HEK293 (cell line): Measurements from ENCODE around the gene LGI4.

Source experiments
- CTCF ChIA-PET: fragments of 350-600 bp; formaldehyde crosslinking; extraction: SDS; loops from one replicate; lab custom pipeline; 2021; ENCODE audit warnings: antibody characterized with exemption; lab: Yijun Ruan, JAX
- POLR2A ChIA-PET: fragments of 300-600 bp; formaldehyde crosslinking; extraction: SDS; loops from one replicate; lab custom pipeline; 2020; ENCODE audit warnings: antibody characterized with exemption, inconsistent platforms; lab: Yijun Ruan, JAX
- H3K27ac ChIP-seq: fragments of 200-500 bp; sonication (Bioruptor generic); 2 replicates; pipeline ENCODE4 v1.5.1; 2014; ENCODE audit warnings: low read depth, low read length, control low read depth, inconsistent platforms; ENCODE audit errors: extremely low read depth
- H3K36me3 ChIP-seq, 2 experiments: fragments of 200-500 bp in 1 of 2; sonication (Bioruptor generic) in 1 of 2; 1 replicate in 1 of 2; 2 replicates in 1 of 2; pipeline ENCODE4 v1.5.1; 2014 to 2017; ENCODE audit warnings: inconsistent platforms in 2 of 2, low read length in 2 of 2; ENCODE audit not compliant: control insufficient read depth in 2 of 2, insufficient read depth in 1 of 2
- H3K4me1 ChIP-seq: fragments of 200-500 bp; sonication (Bioruptor generic); 2 replicates; pipeline ENCODE4 v1.5.1; 2014; ENCODE audit warnings: mild to moderate bottlenecking, low read length, inconsistent platforms; ENCODE audit not compliant: control insufficient read depth, insufficient read depth
- H3K4me3 ChIP-seq: 2 replicates; pipeline ENCODE4 v1.5.1; 2011; ENCODE audit warnings: low read depth, mild to moderate bottlenecking, control low read depth, low read length, moderate library complexity
- H3K9me3 ChIP-seq: fragments of 200-500 bp; sonication (Bioruptor generic); 2 replicates; pipeline ENCODE4 v1.5.1; 2014; ENCODE audit warnings: low read depth, low read length, inconsistent platforms; ENCODE audit not compliant: control insufficient read depth, insufficient read depth
- KLF8 ChIP-seq: fragments of 450-650 bp; formaldehyde crosslinking; IDR thresholded peaks from 2 replicates; pipeline ENCODE4 v1.5.1; 2016; ENCODE audit warnings: missing biosample characterization, missing genetic modification characterization
- ZNF202 ChIP-seq: fragments of 450-650 bp; formaldehyde crosslinking; IDR thresholded peaks from 2 replicates; pipeline ENCODE4 v1.5.1; 2016; ENCODE audit warnings: missing biosample characterization, missing genetic modification characterization, borderline replicate concordance
- ZNF394 ChIP-seq: fragments of 450-650 bp; formaldehyde crosslinking; IDR thresholded peaks from 2 replicates; pipeline ENCODE4 v1.5.1; 2016; ENCODE audit warnings: missing biosample characterization, missing genetic modification characterization, mild to moderate bottlenecking, moderate library complexity, borderline replicate concordance
- ZNF521 ChIP-seq: fragments of 450-650 bp; formaldehyde crosslinking; IDR thresholded peaks from 2 replicates; pipeline ENCODE4 v1.5.1; 2017; ENCODE audit warnings: missing biosample characterization, mild to moderate bottlenecking, missing genetic modification characterization
- ZNF530 ChIP-seq: fragments of 450-650 bp; formaldehyde crosslinking; IDR thresholded peaks from 2 replicates; pipeline ENCODE4 v1.5.1; 2016; ENCODE audit warnings: low read depth, missing biosample characterization, missing genetic modification characterization
- ZNF548 ChIP-seq: fragments of 450-650 bp; formaldehyde crosslinking; IDR thresholded peaks from 2 replicates; pipeline ENCODE4 v1.5.1; 2016; ENCODE audit warnings: missing biosample characterization, missing genetic modification characterization
- ZNF560 ChIP-seq: fragments of 450-650 bp; formaldehyde crosslinking; IDR thresholded peaks from 2 replicates; pipeline ENCODE4 v1.5.1; 2017; ENCODE audit warnings: missing biosample characterization, missing genetic modification characterization, borderline replicate concordance
- ZNF624 ChIP-seq: fragments of 450-650 bp; formaldehyde crosslinking; IDR thresholded peaks from 2 replicates; pipeline ENCODE4 v1.5.1; 2017; ENCODE audit warnings: missing biosample characterization, missing genetic modification characterization
- ZNF701 ChIP-seq: fragments of 450-650 bp; formaldehyde crosslinking; IDR thresholded peaks from 2 replicates; pipeline ENCODE4 v1.5.1; 2016; ENCODE audit warnings: missing biosample characterization, missing genetic modification characterization
- ZNF837 ChIP-seq: fragments of 450-650 bp; formaldehyde crosslinking; IDR thresholded peaks from 2 replicates; pipeline ENCODE4 v1.5.1; 2016; ENCODE audit warnings: missing biosample characterization, missing genetic modification characterization
- TF ChIP-seq, protein P1 (sequence below): fragments of 450-650 bp; formaldehyde crosslinking; IDR thresholded peaks from 2 replicates; pipeline ENCODE4 v1.5.1; 2016; ENCODE audit warnings: missing biosample characterization, missing genetic modification characterization
- TF ChIP-seq, protein P2 (sequence below): fragments of 450-650 bp; formaldehyde crosslinking; IDR thresholded peaks from 2 replicates; pipeline ENCODE4 v1.5.1; 2017; ENCODE audit warnings: missing biosample characterization, missing genetic modification characterization
- TF ChIP-seq, protein P3 (sequence below): fragments of 450-650 bp; formaldehyde crosslinking; IDR thresholded peaks from 2 replicates; pipeline ENCODE4 v1.5.1; 2016; ENCODE audit warnings: missing biosample characterization, missing genetic modification characterization
- TF ChIP-seq, protein P4 (sequence below): fragments of 450-650 bp; formaldehyde crosslinking; IDR thresholded peaks from 2 replicates; pipeline ENCODE4 v1.5.1; 2016; ENCODE audit warnings: missing biosample characterization, missing genetic modification characterization

Gene LGI4

DNA sequence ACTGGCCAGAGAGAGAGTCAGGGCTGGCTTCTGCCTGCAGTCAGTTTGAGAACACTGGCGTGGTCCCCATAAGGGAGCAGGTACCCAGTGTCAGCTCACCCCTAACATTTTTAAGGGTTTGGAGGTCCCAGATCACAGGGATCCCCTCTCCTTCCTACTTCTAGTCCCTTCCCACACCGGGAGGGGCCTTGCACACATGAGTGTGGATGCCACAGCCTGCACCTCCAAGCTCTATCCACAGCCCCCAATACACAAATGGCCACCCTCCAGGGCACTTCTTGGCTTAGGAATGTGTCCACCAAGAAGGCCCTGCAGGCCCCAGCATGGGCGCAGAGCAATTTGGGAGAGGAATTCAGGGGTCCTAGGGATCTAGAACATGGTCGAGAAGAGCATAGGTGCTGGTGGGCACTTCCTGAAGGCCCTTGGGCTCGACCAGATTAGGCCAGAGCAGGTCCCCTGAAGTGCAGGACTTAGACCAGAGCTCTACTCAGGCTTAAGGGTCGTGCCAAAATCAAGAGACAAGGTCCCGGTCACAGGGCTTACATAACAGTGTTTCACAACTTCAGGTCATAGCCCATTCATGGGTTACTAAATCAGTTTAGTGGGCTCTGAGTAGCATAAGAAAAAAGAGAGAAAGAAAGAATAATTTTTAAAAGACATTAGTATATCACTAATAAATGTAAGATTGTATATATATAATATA lies 35.7 kb upstream of the LGI4 start:
- peaks cover 15 to 43% of the 10 kb centered on the region in 2 experiments for H3K36me3 ChIP-seq
- H3K4me1 ChIP-seq: no peaks in the 10 kb centered on the region
- no peaks in the 10 kb centered on the region; the same call in 1 of the 2 replicates for H3K9me3 ChIP-seq
- POLR2A ChIA-PET: interaction anchor here (1.2 kb wide), 1 partner anchor 29 kb away, joined by 5 read pairs; no protein-coding TSS in a partner anchor
- no peak for TF ChIP-seq KLF8
- TF ChIP-seq ZNF521: no peak
- no peak for TF ChIP-seq ZNF530 (tag by site-specific recombination)
- no peak for TF ChIP-seq ZNF701 (tag by site-specific recombination)
- TF ChIP-seq ZNF624 (tag by site-specific recombination): no peak
- CTCF ChIA-PET: interaction anchor here (0.6 to 1.4 kb wide), 3 partner anchors 28 to 480 kb away, joined by 3 to 5 read pairs (median 3); no protein-coding TSS in a partner anchor
- H3K27ac ChIP-seq: no peak overlapping the region
- H3K4me3 ChIP-seq: no peak overlapping the region

DNA sequence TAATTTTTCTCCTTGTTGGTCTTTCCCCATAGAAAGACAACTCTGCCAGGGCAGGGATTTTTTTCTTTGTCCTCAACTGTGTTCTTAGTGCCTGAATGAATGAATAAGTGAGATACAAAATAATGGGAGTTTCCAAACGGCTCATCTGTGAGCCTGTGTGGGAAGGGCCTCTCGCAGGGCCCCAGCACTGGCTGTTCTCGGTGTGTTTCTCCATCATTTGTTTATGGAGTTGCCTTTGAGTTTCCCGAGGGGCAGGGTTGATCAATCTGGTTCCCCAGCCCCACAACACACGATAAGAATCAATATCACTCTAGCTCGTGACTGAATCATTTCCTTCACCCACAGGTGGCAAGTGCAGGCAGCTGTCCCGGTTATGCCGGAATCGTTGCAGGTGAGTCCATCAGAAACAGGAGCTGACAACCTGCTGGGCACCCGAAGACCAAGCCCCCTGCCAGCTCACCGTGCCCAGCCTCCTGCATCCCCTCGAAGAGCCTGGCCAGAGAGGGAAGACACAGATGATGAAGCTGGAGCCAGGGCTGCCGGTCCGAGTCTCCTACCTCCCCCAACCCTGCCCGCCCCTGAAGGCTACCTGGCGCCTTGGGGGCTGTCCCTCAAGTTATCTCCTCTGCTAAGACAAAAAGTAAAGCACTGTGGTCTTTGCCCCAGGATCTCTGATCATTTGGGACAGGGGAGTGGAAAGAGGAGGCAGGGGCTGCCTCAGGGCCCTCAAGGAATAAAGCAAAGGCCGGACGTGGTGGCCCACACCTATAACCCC lies 34.5 kb upstream of the LGI4 start:
- H3K4me3 ChIP-seq: no peak overlapping the region
- peaks cover 15 to 54% of the 10 kb centered on the region in 2 experiments for H3K36me3 ChIP-seq
- peaks cover 3% of the 10 kb centered on the region; the same call in 1 of the 2 replicates for H3K9me3 ChIP-seq
- no peaks in the 10 kb centered on the region for H3K4me1 ChIP-seq
- CTCF ChIA-PET: interaction anchor here (0.7 to 1.4 kb wide), 4 partner anchors 11 to 102 kb away, joined by 3 to 5 read pairs (median 4); partner anchors contain the start of gene LGI4
- POLR2A ChIA-PET: interaction anchor here (1.2 kb wide), 1 partner anchor 28 kb away, joined by 5 read pairs; no protein-coding TSS in a partner anchor
- no peak overlapping the region for H3K27ac ChIP-seq
- TF ChIP-seq ZNF202 (no peak), ZNF837 (tag by site-specific recombination) (no peak), ZNF394 (tag by site-specific recombination) (no peak), ZNF548 (tag by site-specific recombination) (no peak), ZNF560 (tag by site-specific recombination) (no peak)
- TF ChIP-seq, protein P1, sequence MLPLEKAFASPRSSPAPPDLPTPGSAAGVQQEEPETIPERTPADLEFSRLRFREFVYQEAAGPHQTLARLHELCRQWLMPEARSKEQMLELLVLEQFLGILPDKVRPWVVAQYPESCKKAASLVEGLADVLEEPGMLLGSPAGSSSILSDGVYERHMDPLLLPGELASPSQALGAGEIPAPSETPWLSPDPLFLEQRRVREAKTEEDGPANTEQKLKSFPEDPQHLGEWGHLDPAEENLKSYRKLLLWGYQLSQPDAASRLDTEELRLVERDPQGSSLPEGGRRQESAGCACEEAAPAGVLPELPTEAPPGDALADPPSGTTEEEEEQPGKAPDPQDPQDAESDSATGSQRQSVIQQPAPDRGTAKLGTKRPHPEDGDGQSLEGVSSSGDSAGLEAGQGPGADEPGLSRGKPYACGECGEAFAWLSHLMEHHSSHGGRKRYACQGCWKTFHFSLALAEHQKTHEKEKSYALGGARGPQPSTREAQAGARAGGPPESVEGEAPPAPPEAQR: no peak
- TF ChIP-seq, protein P2, sequence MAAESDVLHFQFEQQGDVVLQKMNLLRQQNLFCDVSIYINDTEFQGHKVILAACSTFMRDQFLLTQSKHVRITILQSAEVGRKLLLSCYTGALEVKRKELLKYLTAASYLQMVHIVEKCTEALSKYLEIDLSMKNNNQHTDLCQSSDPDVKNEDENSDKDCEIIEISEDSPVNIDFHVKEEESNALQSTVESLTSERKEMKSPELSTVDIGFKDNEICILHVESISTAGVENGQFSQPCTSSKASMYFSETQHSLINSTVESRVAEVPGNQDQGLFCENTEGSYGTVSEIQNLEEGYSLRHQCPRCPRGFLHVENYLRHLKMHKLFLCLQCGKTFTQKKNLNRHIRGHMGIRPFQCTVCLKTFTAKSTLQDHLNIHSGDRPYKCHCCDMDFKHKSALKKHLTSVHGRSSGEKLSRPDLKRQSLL (tag by site-specific recombination): no peak
- TF ChIP-seq, protein P3, sequence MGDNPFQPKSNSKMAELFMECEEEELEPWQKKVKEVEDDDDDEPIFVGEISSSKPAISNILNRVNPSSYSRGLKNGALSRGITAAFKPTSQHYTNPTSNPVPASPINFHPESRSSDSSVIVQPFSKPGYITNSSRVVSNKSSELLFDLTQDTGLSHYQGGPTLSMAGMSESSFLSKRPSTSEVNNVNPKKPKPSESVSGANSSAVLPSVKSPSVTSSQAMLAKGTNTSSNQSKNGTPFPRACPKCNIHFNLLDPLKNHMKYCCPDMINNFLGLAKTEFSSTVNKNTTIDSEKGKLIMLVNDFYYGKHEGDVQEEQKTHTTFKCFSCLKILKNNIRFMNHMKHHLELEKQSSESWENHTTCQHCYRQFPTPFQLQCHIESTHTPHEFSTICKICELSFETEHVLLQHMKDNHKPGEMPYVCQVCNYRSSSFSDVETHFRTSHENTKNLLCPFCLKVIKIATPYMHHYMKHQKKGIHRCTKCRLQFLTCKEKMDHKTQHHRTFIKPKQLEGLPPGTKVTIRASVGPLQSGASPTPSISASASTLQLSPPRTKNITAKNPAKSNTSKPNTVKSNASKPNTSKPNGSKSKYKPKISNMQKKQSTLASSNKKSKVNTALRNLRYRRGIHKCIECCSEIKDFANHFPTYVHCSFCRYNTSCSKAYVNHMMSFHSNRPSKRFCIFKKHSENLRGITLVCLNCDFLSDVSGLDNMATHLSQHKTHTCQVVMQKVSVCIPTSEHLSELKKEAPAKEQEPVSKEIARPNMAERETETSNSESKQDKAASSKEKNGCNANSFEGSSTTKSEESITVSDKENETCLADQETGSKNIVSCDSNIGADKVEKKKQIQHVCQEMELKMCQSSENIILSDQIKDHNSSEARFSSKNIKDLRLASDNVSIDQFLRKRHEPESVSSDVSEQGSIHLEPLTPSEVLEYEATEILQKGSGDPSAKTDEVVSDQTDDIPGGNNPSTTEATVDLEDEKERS (tag by site-specific recombination): no peak
- TF ChIP-seq, protein P4, sequence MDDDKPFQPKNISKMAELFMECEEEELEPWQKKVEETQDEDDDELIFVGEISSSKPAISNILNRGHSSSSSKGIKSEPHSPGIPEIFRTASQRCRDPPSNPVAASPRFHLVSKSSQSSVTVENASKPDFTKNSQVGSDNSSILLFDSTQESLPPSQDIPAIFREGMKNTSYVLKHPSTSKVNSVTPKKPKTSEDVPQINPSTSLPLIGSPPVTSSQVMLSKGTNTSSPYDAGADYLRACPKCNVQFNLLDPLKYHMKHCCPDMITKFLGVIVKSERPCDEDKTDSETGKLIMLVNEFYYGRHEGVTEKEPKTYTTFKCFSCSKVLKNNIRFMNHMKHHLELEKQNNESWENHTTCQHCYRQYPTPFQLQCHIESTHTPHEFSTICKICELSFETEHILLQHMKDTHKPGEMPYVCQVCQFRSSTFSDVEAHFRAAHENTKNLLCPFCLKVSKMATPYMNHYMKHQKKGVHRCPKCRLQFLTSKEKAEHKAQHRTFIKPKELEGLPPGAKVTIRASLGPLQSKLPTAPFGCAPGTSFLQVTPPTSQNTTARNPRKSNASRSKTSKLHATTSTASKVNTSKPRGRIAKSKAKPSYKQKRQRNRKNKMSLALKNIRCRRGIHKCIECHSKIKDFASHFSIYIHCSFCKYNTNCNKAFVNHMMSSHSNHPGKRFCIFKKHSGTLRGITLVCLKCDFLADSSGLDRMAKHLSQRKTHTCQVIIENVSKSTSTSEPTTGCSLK: no peak
